Activated CD8-positive, alpha-beta memory T cell treated with anti-CD3 and anti-CD28 coated beads for 1 hour (primary cell): ENCODE measurements around the gene HOXD13.

Source experiments
- DNase-seq, 2 donors: peaks; one replicate each; pipeline ENCODE4 v3.0.0-alpha.2; 2020; ENCODE audit warnings: low read depth in 1 of 2; ENCODE audit errors: extremely low read depth in 1 of 2

HOXD13 gene

DNA sequence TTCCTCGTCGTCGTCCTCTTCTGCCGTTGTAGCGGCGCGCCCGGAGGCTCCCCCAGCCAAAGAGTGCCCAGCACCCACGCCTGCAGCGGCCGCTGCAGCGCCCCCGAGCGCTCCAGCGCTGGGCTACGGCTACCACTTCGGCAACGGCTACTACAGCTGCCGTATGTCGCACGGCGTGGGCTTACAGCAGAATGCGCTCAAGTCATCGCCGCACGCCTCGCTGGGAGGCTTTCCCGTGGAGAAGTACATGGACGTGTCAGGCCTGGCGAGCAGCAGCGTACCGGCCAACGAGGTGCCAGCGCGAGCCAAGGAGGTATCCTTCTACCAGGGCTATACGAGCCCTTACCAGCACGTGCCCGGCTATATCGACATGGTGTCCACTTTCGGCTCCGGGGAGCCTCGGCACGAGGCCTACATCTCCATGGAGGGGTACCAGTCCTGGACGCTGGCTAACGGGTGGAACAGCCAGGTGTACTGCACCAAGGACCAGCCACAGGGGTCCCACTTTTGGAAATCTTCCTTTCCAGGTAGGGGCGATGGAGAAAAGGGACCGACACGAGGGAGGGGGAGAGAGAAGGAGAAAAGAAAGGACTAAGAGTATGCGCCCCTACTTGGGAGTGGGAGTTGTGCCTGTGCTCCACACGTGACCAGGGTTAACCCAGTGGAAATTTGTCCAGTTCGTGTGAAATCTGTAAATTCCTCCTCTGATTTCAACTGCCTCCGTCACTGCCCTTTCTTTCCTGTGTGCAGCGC, 800 bp downstream of the HOXD13 start:
- DNase-seq: no peak

GRCh38 chr2:176093898-176094249, 1.4 kb downstream of the HOXD13 start:
- DNase-seq: no peak

- no peak for DNase-seq
These were observed 1.8 kb downstream of the HOXD13 start for GRCh38 chr2:176094349-176094748.

GRCh38 chr2:176095421-176095820, 2.9 kb downstream of the HOXD13 start:
- DNase-seq: no peak

DNA sequence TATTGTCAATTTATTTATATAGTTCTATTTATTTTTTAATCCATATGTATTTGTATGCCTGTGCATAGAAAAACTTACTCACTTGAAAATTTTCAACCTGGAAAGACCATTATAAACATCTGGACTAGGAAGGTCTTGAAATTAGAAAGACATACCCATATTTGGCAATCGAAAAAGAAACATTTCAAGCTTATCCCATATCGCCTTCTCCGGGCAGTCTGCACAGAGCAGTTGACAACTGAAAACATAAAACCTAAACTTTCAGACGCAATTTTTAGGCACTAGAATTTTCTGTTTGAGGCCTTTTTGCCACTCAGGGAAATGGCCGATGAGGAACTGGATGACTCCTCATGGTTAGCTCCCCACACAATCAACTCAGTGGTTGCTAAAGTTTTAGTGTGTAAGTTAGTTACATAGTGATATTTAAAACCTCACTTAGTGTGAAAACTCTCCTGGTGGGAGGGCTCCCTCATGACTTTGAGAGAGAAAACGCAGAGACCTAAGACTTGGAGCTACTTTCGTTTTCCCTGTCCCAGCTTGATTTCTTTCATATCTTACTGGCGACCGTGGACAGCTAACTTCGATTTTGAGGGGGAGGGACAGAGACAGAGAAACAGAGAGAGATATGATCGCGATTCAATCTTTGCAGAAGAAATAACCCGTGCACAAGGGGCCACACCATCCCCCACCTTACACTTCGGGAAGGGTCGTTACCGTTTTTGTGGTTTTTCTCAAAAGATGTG, 3.9 kb downstream of the HOXD13 start:
- no peak for DNase-seq

GRCh38 chr2:176096986-176097819, 4.7 kb downstream of the HOXD13 start:
- DNase-seq: peak; percentile 11 to 37

DNA sequence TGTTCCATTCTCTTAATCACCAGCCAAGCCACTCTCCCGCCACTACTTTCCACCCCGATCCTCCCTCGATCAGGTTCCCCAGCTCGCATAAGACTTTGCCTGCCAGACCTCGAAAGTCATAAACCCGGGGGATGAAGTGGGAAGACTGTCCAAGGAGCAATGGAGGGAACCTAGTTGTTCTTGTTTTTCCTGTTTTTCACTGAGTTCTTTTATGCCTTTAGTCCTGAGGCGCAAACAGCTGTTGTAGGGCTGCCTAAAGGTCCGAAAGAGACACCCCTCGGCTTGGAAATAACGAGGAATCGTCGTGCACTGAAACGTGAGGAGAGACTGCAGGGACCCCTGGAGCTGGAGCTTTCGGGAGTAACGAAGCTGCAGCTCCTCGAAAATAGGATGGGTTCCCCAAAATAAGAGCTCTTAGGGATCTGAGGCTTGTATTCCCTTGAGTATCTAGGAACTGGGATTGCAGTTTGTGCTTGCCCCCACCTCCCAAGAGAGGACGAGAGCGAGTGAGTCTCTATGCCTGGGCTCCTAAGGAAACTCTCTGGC, 5.4 kb downstream of the HOXD13 start:
- no peak for DNase-seq

DNA sequence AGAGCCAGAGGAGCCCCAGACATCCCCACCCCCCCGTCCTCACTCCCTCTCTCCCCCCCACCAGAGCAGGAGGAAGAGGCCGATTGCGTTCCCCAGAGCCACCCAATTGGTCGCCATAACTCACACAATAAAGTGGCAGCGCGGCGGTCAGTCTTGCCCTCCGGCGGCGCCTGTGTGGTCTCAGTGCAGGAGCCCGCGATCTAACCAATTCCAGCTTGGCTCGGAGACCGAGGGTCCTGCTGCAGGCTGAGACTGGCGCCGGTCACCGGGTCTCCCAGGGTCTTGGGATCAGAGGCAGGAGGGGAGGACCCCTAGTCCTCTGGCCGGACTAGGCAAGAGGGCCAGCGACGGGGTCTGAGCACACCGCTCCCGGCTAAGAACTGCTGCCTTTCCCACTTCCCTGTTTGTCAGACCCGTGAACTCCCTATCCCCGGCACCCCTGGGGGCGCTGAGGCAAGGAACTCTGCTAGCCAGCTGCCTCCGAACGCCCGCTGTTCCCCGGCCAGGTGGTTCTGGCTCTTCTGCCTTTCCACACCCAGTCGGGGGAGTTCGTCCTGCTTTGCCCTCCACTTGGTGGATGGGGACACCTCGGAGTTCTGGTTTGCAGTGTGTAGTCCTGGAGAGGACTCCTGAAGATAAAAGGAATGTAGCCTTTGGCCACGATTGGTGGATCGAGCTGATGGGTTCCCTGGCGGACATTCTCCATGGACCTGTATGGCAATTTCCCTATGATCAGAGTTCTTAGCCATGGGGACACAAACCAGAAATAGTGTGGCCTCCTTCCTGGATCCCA, 6.0 kb downstream of the HOXD13 start:
- DNase-seq: no peak

DNA sequence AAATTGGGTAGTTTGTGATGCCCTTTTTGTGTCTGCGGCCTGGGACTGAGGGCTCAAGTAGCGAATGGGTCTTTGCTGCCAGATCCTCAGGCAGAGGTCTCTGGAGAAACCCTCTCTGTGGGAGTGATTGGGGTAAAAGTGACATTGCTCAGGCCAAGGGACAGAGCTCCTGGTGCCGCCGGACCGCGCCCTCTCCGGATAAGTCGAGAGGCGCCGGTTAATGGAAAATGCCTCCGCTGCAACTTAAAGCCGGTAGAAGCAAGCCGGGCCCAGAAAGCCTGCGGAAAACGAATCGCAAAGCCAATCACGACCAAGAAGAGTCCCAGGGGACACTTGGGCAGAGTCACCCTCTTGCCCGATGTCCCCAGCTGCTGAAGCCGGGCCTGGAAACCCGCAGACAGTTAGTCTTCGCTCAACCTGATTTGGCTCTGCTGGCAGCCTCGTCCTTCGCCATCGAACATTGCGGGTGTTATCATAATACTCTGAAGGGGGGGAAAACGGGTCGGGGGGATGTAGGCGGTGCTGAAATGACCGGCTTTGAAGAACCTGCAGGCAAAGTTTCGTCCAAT, 6.7 kb downstream of the HOXD13 start:
- no peak for DNase-seq

- DNase-seq: no peak
These were observed 7.4 kb downstream of the HOXD13 start, which contains the start of gene HOXD12 for GRCh38 chr2:176099728-176100546. Gene HOXD12 (plus strand): TSS chr2:176099795. CDS start chr2:176099802, 7 bp downstream.

GRCh38 chr2:176100547-176101140, 8.1 kb downstream of the HOXD13 start:
- no peak for DNase-seq

DNA sequence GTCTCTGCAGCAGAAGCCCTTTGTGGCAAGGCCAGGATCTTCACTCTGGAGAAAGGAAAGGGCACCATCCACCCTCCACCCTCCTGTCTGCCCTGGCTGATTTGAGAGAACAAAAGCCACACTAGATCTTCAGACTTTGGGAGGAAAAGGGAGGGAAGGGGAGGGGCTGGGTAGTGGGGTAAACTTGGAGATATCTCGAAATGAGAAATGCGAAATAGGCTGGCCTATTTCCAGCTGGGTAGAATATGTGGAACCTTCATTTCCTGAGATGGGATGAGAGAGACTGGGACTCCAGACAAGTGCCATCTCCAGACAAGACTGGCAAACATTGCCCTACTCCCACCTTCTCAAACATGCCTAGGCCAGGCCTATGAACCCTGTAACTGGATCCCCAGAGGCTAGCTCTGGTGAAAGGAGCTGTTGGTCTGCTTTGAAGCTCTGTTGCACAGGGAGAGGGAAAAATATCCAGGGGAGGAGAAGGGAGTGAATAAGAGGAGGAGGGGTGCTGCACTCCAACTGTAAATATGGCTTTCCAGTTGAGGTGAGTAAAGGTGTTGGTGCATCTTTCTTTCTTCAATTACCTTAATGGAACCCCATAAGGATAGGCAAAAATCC, 8.8 kb downstream of the HOXD13 start:
- DNase-seq: no peak

- DNase-seq: no peak
These were observed 9.3 kb downstream of the HOXD13 start for GRCh38 chr2:176101842-176102241.

DNA sequence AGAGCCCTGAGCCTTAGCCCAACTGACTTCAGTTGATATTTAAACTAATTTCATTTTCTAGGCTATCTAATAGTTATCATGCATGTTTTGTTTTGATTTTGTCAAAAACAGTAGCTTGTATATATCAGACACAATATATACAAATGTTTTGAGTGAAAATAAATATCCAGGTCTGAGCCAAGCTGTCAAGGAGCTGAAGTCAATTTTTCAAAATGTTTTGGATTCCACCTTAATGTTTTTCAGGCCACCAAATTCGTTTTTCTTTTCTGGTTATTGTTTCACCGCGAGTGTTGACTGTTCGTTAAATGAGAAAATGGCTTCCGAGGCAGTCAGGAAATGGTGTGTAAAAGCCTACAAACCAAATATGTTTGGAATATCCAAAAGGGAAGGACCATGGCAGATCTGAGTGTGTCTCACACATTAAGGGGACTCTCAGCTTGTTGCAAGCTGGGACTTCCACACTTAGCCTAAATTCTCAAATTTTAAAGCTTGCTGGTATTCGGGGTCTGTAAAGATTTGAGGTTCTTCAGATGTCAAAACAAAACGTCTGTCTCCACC, 9.9 kb downstream of the HOXD13 start:
- DNase-seq: no peak

GRCh38 chr2:176103194-176103593, 10.7 kb downstream of the HOXD13 start:
- DNase-seq: no peak

DNA sequence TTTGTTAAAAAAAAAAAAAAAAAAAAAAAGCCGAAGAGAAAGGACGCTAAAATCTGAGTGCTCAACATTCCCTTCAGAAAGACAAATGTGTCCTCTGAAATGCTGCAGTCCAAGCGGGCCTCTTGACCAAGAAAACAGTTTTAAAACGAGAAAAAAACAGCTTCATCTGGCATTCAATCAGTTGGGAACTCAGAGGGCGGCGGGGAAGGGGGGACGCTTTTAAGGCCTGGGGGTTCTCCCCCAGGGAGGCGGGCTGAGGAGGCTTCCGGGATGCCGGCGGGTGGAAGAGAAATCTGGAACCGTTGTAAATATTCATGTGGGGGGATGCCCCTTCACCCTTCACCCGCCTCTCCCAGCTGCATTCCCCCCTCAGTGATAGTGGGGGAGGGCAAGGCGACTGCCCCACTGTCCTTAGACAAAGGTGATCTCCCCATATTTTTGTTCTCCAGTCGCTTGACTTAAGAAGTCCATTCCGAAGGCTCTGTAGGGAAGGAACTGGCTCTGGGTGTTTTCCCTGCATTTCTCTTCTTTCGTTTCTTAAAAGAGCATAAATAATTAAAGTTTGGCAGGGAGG, 11.3 kb downstream of the HOXD13 start:
- no peak for DNase-seq

- no peak for DNase-seq
These were observed 12.0 kb downstream of the HOXD13 start for GRCh38 chr2:176104316-176105077.
